ENCODE measurements around the gene CCL25.

The CCL25 gene, protein sequence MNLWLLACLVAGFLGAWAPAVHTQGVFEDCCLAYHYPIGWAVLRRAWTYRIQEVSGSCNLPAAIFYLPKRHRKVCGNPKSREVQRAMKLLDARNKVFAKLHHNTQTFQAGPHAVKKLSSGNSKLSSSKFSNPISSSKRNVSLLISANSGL

DNA sequence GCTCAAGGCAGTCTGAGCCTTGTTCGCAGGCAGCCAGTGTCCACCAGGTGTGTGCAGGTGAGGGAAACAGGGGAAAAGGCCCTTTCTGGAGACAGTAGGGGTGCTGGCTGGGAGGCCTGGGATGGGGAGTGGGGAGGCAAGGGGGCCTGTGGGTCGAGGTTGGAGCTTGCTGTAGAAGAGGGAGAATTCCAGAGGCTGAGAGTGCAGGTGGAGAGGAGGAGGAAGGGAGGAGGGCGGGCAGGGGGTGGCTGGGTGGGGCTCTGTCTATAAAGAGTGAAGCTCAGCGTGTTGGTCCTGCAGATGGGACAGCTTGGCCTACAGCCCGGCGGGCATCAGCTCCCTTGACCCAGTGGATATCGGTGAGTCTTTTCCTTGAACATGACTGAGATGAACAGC lies at the start of gene CCL25:
CCL25 (plus strand) TSS at position 297 of the 396 bp plus-strand sequence. CDS start 290 bp downstream, outside the sequence.
- H3F3A ChIP-seq (ENCODE audit: control insufficient read depth, insufficient read depth) = no peaks in the 10 kb centered on the region
- no peak within 1 kb of the TSS for H3K4me3 ChIP-seq (ENCODE audit: low read length)
- TF ChIP-seq EZH2phosphoT487 (IDR thresholded peaks at IDR 0.05; ENCODE audit: borderline replicate concordance, low read length) = no peak
- TF ChIP-seq, protein P1, sequence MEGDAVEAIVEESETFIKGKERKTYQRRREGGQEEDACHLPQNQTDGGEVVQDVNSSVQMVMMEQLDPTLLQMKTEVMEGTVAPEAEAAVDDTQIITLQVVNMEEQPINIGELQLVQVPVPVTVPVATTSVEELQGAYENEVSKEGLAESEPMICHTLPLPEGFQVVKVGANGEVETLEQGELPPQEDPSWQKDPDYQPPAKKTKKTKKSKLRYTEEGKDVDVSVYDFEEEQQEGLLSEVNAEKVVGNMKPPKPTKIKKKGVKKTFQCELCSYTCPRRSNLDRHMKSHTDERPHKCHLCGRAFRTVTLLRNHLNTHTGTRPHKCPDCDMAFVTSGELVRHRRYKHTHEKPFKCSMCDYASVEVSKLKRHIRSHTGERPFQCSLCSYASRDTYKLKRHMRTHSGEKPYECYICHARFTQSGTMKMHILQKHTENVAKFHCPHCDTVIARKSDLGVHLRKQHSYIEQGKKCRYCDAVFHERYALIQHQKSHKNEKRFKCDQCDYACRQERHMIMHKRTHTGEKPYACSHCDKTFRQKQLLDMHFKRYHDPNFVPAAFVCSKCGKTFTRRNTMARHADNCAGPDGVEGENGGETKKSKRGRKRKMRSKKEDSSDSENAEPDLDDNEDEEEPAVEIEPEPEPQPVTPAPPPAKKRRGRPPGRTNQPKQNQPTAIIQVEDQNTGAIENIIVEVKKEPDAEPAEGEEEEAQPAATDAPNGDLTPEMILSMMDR (IDR thresholded peaks at IDR 0.05; ENCODE audit: low read depth, low read length, poor library complexity, severe bottlenecking) = no peak
- no peaks in the 10 kb centered on the region for H3K9me3 ChIP-seq (ENCODE audit: control insufficient read depth, insufficient read depth, low read length)
- no peaks in the 10 kb centered on the region for H3K9me2 ChIP-seq (replicated peaks; ENCODE audit: control insufficient read depth, low read length)
- H4K20me1 ChIP-seq (ENCODE audit: control insufficient read depth, insufficient read depth, low read depth, low read length) = no peaks in the 10 kb centered on the region
- H3K27me3 ChIP-seq (ENCODE audit: control insufficient read depth, low read length) = no peaks in the 10 kb centered on the region
- H3K36me3 ChIP-seq (ENCODE audit: control insufficient read depth, low read length) = no peaks in the 10 kb centered on the region
- no peak within 1 kb of the TSS for H3K4me2 ChIP-seq (ENCODE audit: low read length)
- no peaks in the 10 kb centered on the region for H3K79me2 ChIP-seq (ENCODE audit: control insufficient read depth, low read length)
- peaks cover 15% of the 10 kb centered on the region for H3K4me1 ChIP-seq (ENCODE audit: control insufficient read depth, low read length)
- H3K27ac ChIP-seq (ENCODE audit: low read depth, low read length) = no peak within 1 kb of the TSS

DNA sequence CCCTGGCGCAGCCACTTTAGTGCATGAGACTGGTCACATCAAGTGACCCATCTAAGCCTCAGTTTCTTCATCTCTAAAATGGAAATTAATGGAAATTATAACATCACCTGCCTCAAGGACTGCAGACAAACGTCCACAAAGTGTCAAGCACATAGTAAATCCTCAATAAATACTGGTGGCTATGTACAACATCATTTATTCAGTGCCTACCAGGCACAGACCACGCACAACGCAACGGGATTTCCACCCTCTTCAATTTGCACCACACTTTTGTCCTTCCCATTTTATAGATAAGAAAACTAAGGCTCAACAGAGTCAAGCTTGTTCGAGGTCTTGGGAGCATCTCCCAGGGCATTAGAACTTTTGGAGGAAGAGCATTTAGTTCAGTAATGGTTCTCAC lies 48.6 kb upstream of the CCL25 start:
- Histone ChIP-seq H3K9me2 (replicated peaks; ENCODE audit: control insufficient read depth, low read length) (no peaks in the 10 kb centered on the region), H3K4me2 (ENCODE audit: low read length) (peak overlapping the region; percentile 90), H3K36me3 (ENCODE audit: control insufficient read depth, low read length) (peaks cover 50% of the 10 kb centered on the region), H3K9me3 (ENCODE audit: control insufficient read depth, insufficient read depth, low read length) (no peaks in the 10 kb centered on the region), H3F3A (ENCODE audit: control insufficient read depth, insufficient read depth) (peaks cover 13% of the 10 kb centered on the region), H4K20me1 (ENCODE audit: control insufficient read depth, insufficient read depth, low read depth, low read length) (peaks cover 45% of the 10 kb centered on the region), H3K27ac (ENCODE audit: low read depth, low read length) (peak overlapping the region; percentile 78), H3K4me3 (ENCODE audit: low read length) (peak overlapping the region; percentile 86), H3K4me1 (ENCODE audit: control insufficient read depth, low read length) (peaks cover 41% of the 10 kb centered on the region), H3K79me2 (ENCODE audit: control insufficient read depth, low read length) (peaks cover 74% of the 10 kb centered on the region), H3K27me3 (ENCODE audit: control insufficient read depth, low read length) (no peaks in the 10 kb centered on the region)
- TF ChIP-seq, protein P1 (IDR thresholded peaks at IDR 0.05; ENCODE audit: low read depth, low read length, poor library complexity, severe bottlenecking) = no peak
- TF ChIP-seq EZH2phosphoT487 (IDR thresholded peaks at IDR 0.05; ENCODE audit: borderline replicate concordance, low read length) = no peak

DNA sequence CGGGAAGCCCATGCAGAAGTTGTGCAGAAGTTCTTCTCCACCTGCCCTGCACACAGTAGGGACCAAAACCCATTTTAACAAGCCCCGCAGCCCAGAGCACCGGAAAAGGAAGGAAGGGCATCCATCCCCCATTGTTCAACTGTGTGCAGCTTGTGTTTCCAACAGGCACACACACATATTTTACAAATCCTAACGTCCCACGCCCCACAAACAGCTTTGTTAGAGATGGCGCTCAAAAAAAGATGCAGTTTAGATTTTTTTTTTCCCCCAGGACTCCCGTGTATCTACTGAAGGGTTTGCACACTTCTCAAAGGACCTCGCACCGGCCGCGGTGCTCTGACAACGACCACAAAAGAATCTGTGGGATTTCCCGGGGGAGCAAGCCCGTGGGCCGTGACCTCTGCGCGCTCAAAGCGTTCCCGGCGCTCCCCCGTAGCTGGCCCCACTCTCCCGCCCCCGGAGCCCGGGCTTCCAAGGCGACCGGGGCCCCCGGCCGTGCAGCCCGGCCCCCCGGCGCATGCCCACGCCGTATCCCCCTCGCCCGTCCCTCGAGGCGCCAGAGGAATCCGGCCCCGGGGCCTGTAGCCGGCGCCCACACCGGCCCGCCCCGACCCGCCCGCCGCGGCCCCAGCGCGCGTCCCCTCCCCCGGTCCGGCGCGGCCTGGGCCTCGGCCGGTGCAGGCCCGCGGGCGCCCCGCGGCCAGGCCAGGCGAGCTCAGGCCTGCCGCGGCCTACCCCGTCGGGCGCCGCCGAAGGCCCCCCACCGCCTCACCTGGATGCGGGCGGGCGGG lies 47.6 kb upstream of the CCL25 start:
- H3K79me2 ChIP-seq (ENCODE audit: control insufficient read depth, low read length) = peaks cover 64% of the 10 kb centered on the region
- TF ChIP-seq, protein P1 (IDR thresholded peaks at IDR 0.05; ENCODE audit: low read depth, low read length, poor library complexity, severe bottlenecking) = no peak
- no peak for TF ChIP-seq EZH2phosphoT487 (IDR thresholded peaks at IDR 0.05; ENCODE audit: borderline replicate concordance, low read length)
- no peaks in the 10 kb centered on the region for H3K27me3 ChIP-seq (ENCODE audit: control insufficient read depth, low read length)
- peak overlapping the region; percentile 86 for H3K4me3 ChIP-seq (ENCODE audit: low read length)
- H3K9me2 ChIP-seq (replicated peaks; ENCODE audit: control insufficient read depth, low read length) = no peaks in the 10 kb centered on the region
- H3K36me3 ChIP-seq (ENCODE audit: control insufficient read depth, low read length) = peaks cover 41% of the 10 kb centered on the region
- peak overlapping the region; percentile 78 for H3K27ac ChIP-seq (ENCODE audit: low read depth, low read length)
- peak overlapping the region; percentile 90 for H3K4me2 ChIP-seq (ENCODE audit: low read length)
- peaks cover 36% of the 10 kb centered on the region for H4K20me1 ChIP-seq (ENCODE audit: control insufficient read depth, insufficient read depth, low read depth, low read length)
- peaks cover 41% of the 10 kb centered on the region for H3K4me1 ChIP-seq (ENCODE audit: control insufficient read depth, low read length)
- H3F3A ChIP-seq (ENCODE audit: control insufficient read depth, insufficient read depth) = peaks cover 13% of the 10 kb centered on the region
- no peaks in the 10 kb centered on the region for H3K9me3 ChIP-seq (ENCODE audit: control insufficient read depth, insufficient read depth, low read length)
